Choroid plexus epithelial cell (primary cell): Measurements from ENCODE around the gene KISS1.

Source experiments
- DNase-seq: peaks from one replicate; pipeline ENCODE4 v3.0.0-alpha.2; 2010; ENCODE audit warnings: low read depth
- H3K4me3 ChIP-seq: 2 replicates; pipeline ENCODE4 v1.5.1; 2011; ENCODE audit warnings: low read depth, mild to moderate bottlenecking, control low read depth, low read length, moderate library complexity
- TF ChIP-seq, protein P1 (sequence below): conservative IDR thresholded peaks from 2 replicates; pipeline ENCODE4 v1.5.1; 2011; ENCODE audit warnings: low read depth, mild to moderate bottlenecking, control low read depth, inconsistent platforms, low read length, moderate library complexity

The KISS1 gene

GRCh38 chr1:204223129-204223860, 27.0 kb upstream of the KISS1 start:
- no peak overlapping the region for H3K4me3 ChIP-seq
- TF ChIP-seq, protein P1, sequence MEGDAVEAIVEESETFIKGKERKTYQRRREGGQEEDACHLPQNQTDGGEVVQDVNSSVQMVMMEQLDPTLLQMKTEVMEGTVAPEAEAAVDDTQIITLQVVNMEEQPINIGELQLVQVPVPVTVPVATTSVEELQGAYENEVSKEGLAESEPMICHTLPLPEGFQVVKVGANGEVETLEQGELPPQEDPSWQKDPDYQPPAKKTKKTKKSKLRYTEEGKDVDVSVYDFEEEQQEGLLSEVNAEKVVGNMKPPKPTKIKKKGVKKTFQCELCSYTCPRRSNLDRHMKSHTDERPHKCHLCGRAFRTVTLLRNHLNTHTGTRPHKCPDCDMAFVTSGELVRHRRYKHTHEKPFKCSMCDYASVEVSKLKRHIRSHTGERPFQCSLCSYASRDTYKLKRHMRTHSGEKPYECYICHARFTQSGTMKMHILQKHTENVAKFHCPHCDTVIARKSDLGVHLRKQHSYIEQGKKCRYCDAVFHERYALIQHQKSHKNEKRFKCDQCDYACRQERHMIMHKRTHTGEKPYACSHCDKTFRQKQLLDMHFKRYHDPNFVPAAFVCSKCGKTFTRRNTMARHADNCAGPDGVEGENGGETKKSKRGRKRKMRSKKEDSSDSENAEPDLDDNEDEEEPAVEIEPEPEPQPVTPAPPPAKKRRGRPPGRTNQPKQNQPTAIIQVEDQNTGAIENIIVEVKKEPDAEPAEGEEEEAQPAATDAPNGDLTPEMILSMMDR: no peak
- DNase-seq: no peak

- TF ChIP-seq, protein P1: no peak
- H3K4me3 ChIP-seq: no peak overlapping the region
These were observed 26.4 kb upstream of the KISS1 start for GRCh38 chr1:204222764-204223055.

DNA sequence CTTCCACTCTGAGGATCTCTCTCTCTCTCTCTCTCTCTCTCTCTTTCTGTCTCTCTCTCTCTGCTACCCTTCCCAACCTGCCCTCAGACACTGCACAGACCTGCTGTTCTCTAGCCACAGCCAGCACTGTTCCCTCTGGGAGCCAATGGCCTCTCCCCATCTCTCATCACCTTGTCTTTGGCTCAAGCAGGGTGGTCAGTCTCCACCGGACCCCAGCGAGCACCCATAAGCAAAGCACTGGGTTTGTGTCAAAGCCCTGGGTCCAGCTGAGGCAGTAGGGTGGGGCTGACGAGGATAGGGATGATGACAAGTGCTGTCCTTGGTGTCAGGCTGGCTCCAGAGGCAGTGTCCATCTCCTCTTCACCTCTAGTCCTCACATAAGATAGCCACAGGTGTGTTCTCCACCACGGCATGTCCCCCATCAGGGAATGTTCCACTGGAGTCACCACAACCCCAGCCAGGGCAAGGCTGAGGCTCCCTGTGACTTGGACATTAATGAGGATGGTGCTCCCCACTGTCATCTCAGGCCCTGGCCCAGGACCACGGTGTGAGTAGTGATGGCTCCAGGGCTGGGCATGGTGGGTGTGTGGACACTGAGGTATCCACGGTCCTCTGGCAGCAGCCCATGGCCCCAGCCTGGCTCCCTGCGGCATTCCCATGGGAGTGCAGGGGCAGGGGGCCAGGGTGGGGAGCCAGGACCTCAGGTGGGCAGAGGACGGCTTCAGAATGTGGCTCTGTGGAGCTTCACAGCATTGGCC, 25.9 kb upstream of the KISS1 start:
- TF ChIP-seq, protein P1: no peak
- no peak for DNase-seq
- no peak overlapping the region for H3K4me3 ChIP-seq

More at GRCh38 chr1:204222764-204223055, 26.4 kb upstream of the KISS1 start:
- DNase-seq: no peak

- no peak for DNase-seq
- TF ChIP-seq, protein P1: no peak
- no peak overlapping the region for H3K4me3 ChIP-seq
These were observed 25.0 kb upstream of the KISS1 start for GRCh38 chr1:204221271-204221670.

GRCh38 chr1:204219971-204220616, 23.8 kb upstream of the KISS1 start:
- no peak for DNase-seq
- TF ChIP-seq, protein P1: no peak
- H3K4me3 ChIP-seq: no peak overlapping the region

GRCh38 chr1:204218552-204218951, 22.3 kb upstream of the KISS1 start:
- H3K4me3 ChIP-seq: no peak overlapping the region
- no peak for DNase-seq
- TF ChIP-seq, protein P1: no peak
